Measurements from ENCODE around the gene PKP4. TPM values are rescaled to one million over a fixed set of nuclear protein-coding genes. Genes with fewer than 3 reads are reported as not detected.

Gene PKP4
- total RNA-seq, 2 donors from 2014 or later, result 90.5 to 102 TPM

DNA sequence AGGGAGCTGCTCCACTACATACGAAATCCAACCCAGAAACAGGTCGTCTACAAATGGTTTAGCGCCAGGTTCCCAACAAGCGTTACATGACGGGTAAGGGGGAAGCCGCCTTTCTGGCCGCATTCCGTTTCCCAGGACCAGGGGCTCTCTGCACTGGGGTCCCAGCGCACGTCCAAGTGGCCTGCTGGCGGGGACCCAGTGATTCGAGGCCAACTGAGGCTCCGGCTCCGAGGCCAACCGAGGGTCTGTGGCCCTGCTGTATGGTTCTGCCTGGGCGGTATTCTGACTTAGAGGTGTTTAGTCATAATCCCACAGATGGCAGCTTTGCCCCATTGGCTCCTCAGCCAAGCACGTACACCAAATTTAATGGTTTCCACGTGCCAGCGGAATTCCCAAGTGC lies 127.2 kb downstream of the PKP4 start:
- TF ChIP-seq, protein P1, sequence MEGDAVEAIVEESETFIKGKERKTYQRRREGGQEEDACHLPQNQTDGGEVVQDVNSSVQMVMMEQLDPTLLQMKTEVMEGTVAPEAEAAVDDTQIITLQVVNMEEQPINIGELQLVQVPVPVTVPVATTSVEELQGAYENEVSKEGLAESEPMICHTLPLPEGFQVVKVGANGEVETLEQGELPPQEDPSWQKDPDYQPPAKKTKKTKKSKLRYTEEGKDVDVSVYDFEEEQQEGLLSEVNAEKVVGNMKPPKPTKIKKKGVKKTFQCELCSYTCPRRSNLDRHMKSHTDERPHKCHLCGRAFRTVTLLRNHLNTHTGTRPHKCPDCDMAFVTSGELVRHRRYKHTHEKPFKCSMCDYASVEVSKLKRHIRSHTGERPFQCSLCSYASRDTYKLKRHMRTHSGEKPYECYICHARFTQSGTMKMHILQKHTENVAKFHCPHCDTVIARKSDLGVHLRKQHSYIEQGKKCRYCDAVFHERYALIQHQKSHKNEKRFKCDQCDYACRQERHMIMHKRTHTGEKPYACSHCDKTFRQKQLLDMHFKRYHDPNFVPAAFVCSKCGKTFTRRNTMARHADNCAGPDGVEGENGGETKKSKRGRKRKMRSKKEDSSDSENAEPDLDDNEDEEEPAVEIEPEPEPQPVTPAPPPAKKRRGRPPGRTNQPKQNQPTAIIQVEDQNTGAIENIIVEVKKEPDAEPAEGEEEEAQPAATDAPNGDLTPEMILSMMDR (conservative IDR thresholded peaks at IDR 0.05), result no peak
- Histone ChIP-seq H3K27me3 (ENCODE audit: control insufficient read depth, insufficient read depth, low read length, poor library complexity, severe bottlenecking) (no peaks in the 10 kb centered on the region), H3K36me3 (ENCODE audit: control insufficient read depth, insufficient read depth, low read length) (peaks cover 7% of the 10 kb centered on the region), H3K27ac (ENCODE audit: low read depth, low read length) (no peak overlapping the region), H3K4me1 (ENCODE audit: control insufficient read depth, insufficient read depth, low read length) (no peaks in the 10 kb centered on the region), H3K9ac (ENCODE audit: extremely low read depth, low read length, poor library complexity, severe bottlenecking) (no peak overlapping the region), H3K4me3 (ENCODE audit: low read length) (no peak overlapping the region), H3K9me3 (ENCODE audit: control insufficient read depth, low read length) (no peaks in the 10 kb centered on the region)
- 93 to 97% methylated on average over 17 to 19 of the region's 19 CpGs for WGBS, 2 experiments (ENCODE audit: insufficient coverage in 1 of 2, insufficient read length in 1 of 2)
- no peak for DNase-seq
- Mint-ChIP-seq H3K9me3 (no peaks in the 10 kb centered on the region), H3K4me3 (no peak overlapping the region), H3K36me3 (ENCODE audit: low read depth) (peaks cover 6% of the 10 kb centered on the region), H3K4me1 (no peaks in the 10 kb centered on the region), H3K27ac (no peak overlapping the region), H3K27me3 (ENCODE audit: insufficient read depth) (no peaks in the 10 kb centered on the region)

DNA sequence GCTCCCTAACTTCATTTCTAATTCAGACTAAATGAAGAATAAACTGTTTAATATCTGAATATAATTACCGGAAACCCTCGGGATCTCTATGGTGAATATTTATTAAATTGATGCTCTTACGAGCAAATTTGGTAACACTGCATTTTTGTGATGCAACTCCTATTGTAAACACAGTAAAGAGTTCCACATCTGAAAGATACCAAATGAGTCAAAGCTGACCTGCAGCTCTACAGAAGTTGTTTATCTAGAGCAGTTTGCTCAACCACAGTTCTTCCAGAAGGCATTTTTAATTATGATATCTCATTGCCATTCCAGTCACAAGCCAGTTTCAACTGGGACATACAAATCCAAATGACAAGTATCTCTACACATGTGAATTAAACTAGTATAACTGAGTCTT lies 129.7 kb downstream of the PKP4 start:
- Mint-ChIP-seq H3K36me3 (ENCODE audit: low read depth) (peaks cover 6% of the 10 kb centered on the region), H3K27me3 (ENCODE audit: insufficient read depth) (no peaks in the 10 kb centered on the region), H3K4me1 (no peaks in the 10 kb centered on the region), H3K27ac (no peak overlapping the region), H3K4me3 (no peak overlapping the region), H3K9me3 (no peaks in the 10 kb centered on the region)
- DNase-seq, result no peak
- TF ChIP-seq, protein P1 (conservative IDR thresholded peaks at IDR 0.05), result no peak
- WGBS, 2 experiments (ENCODE audit: insufficient coverage in 1 of 2, insufficient read length in 1 of 2), result 60 to 67% methylated on average over 3 of the region's 3 CpGs
- no peaks in the 10 kb centered on the region for H3K9me3 ChIP-seq (ENCODE audit: control insufficient read depth, low read length)
- no peak overlapping the region for H3K27ac ChIP-seq (ENCODE audit: low read depth, low read length)
- peaks cover 5% of the 10 kb centered on the region for H3K36me3 ChIP-seq (ENCODE audit: control insufficient read depth, insufficient read depth, low read length)
- H3K4me3 ChIP-seq (ENCODE audit: low read length), result no peak overlapping the region
- H3K27me3 ChIP-seq (ENCODE audit: control insufficient read depth, insufficient read depth, low read length, poor library complexity, severe bottlenecking), result no peaks in the 10 kb centered on the region
- H3K9ac ChIP-seq (ENCODE audit: extremely low read depth, low read length, poor library complexity, severe bottlenecking), result no peak overlapping the region
- no peaks in the 10 kb centered on the region for H3K4me1 ChIP-seq (ENCODE audit: control insufficient read depth, insufficient read depth, low read length)

DNA sequence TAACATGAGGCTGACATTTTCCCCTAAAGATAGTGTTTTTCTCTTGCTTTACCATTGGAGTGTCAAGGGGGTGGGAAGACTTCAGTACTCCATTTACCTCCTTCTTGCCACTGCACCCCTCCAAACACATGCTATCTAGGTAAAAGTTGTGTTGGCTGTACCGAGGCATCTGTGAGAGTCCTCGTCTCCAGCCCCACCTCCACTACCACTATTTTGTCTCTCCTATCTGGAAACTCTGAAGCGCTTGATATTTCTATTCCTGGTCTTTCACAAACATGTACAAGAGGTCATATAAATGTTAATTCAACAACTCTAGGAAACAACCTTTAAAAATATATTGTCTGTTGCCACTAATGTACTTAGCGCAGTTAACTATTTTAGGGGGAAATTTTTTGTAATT lies 132.6 kb downstream of the PKP4 start:
- Histone ChIP-seq H3K4me3 (ENCODE audit: low read length) (no peak overlapping the region), H3K9ac (ENCODE audit: extremely low read depth, low read length, poor library complexity, severe bottlenecking) (no peak overlapping the region), H3K4me1 (ENCODE audit: control insufficient read depth, insufficient read depth, low read length) (no peaks in the 10 kb centered on the region), H3K36me3 (ENCODE audit: control insufficient read depth, insufficient read depth, low read length) (peaks cover 5% of the 10 kb centered on the region), H3K27me3 (ENCODE audit: control insufficient read depth, insufficient read depth, low read length, poor library complexity, severe bottlenecking) (no peaks in the 10 kb centered on the region), H3K9me3 (ENCODE audit: control insufficient read depth, low read length) (no peaks in the 10 kb centered on the region), H3K27ac (ENCODE audit: low read depth, low read length) (no peak overlapping the region)
- DNase-seq, result no peak
- H3K27ac Mint-ChIP-seq, result no peak overlapping the region
- no peak overlapping the region for H3K4me3 Mint-ChIP-seq
- TF ChIP-seq, protein P1 (conservative IDR thresholded peaks at IDR 0.05), result no peak
- no peaks in the 10 kb centered on the region for H3K9me3 Mint-ChIP-seq
- H3K4me1 Mint-ChIP-seq, result no peaks in the 10 kb centered on the region
- peaks cover under 1% of the 10 kb centered on the region for H3K36me3 Mint-ChIP-seq (ENCODE audit: low read depth)
- WGBS, 2 experiments (ENCODE audit: insufficient coverage in 1 of 2, insufficient read length in 1 of 2), result 96 to 98% methylated on average over 3 of the region's 4 CpGs
- no peaks in the 10 kb centered on the region for H3K27me3 Mint-ChIP-seq (ENCODE audit: insufficient read depth)

All from endodermal cell (in vitro differentiated cells).